GM12864 (cell line): ENCODE measurements around the gene BCL7B.
A peak's percentile ranks its signal among the peaks of the same experiment; 100 is the strongest.
"Not testable (repeated sequence)": the region's sequence is repeated elsewhere in the genome, so short reads cannot be mapped to it uniquely, and the experiment has no call there.

Experiments used
- DNase-seq: peaks from one replicate; pipeline ENCODE4 v3.0.0-alpha.2; 2011; ENCODE audit warnings: low read depth
- H3K4me3 ChIP-seq: 2 replicates; pipeline ENCODE4 v1.5.1; 2011; ENCODE audit warnings: mild to moderate bottlenecking, low read depth, low read length, control low read depth
- TF ChIP-seq, protein P1 (sequence below): IDR thresholded peaks from 2 replicates; pipeline ENCODE4 v1.5.1; 2011; ENCODE audit warnings: low read depth, mild to moderate bottlenecking, moderate library complexity, low read length, control low read depth, inconsistent platforms; ENCODE audit errors: missing control alignments

Gene BCL7B

GRCh38 chr7:73532224-73532623, 25.3 kb downstream of the BCL7B start:
- H3K4me3 ChIP-seq: no peak overlapping the region
- TF ChIP-seq, protein P1, sequence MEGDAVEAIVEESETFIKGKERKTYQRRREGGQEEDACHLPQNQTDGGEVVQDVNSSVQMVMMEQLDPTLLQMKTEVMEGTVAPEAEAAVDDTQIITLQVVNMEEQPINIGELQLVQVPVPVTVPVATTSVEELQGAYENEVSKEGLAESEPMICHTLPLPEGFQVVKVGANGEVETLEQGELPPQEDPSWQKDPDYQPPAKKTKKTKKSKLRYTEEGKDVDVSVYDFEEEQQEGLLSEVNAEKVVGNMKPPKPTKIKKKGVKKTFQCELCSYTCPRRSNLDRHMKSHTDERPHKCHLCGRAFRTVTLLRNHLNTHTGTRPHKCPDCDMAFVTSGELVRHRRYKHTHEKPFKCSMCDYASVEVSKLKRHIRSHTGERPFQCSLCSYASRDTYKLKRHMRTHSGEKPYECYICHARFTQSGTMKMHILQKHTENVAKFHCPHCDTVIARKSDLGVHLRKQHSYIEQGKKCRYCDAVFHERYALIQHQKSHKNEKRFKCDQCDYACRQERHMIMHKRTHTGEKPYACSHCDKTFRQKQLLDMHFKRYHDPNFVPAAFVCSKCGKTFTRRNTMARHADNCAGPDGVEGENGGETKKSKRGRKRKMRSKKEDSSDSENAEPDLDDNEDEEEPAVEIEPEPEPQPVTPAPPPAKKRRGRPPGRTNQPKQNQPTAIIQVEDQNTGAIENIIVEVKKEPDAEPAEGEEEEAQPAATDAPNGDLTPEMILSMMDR: no peak
- no peak for DNase-seq

- DNase-seq: no peak
- TF ChIP-seq, protein P1: no peak
- H3K4me3 ChIP-seq: no peak overlapping the region
These were observed 26.7 kb downstream of the BCL7B start for GRCh38 chr7:73530800-73531199.

DNA sequence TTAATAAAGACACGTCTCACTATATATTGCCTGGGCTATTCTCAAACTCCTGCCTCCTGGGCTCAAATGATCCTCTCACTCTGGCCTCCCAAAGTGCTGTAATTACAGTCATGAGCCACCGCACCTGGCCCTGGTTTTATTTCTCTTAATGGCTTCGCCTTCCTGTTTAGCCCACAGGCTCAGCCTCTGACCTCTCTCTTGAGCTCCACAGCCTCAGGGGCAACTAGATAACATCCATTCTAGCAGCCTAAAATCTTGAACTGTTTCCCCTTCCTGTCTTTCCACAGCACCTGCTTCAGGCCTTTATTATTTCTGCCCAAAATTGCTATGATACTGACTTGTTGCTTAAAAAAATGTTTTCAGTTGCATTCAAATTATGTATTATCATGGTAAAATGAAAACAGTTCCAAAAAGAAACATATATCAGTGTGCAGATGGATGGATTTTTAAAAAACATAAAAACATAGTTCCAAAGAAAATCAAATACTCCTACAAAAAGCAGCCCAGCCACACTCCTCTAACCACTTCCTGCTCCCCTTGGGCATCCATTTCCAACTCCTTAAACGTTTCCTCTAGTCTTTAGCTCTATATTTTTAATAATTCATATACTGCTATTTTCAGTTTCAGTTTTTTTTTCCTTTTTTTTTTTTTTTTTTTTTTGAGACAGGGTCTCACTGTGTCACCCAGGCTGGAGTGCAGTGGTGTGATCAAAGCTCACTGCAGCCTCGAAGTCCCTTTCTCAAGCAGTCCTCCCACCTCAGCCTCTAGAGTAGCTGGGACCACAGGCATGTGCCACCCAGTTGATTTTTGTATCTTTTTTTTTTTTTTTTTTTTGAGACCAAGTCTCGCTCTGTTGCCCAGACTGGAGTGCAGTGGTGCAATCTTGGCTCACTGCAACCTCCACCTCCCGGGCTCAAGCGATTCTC, 30.3 kb downstream of the BCL7B start:
- DNase-seq: no peak
- TF ChIP-seq, protein P1: no peak
- H3K4me3 ChIP-seq: no peak overlapping the region

DNA sequence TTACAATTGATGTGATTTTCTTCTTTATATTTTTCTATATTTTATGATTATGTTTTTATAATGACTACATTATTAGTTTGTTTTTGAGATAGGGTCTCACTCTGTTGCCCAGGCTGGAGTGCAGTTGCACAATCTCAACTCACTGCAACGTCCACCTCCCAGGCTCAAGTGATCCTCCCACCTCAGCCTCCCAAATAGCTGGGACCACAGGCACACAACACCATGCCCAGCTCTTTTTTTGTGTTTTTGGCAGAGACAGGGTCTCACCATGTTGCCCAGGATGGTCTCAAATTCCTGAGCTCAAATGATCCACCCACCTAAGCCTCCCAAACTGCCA, 31.4 kb downstream of the BCL7B start:
- not testable (repeated sequence) for DNase-seq, H3K4me3 ChIP-seq

- DNase-seq: peak; percentile 97
- peak within 1 kb of the TSS; percentile 55 for H3K4me3 ChIP-seq
- TF ChIP-seq, protein P1: no peak
These were observed 35.2 kb downstream of the BCL7B start, which contains the start of gene BAZ1B for GRCh38 chr7:73522105-73522872. Gene BAZ1B (minus strand): TSS chr7:73522293. CDS start chr7:73521933, 360 bp downstream.

- TF ChIP-seq, protein P1: no peak
- H3K4me3 ChIP-seq: peak overlapping the region; percentile 55
- no peak for DNase-seq
These were observed 35.8 kb downstream of the BCL7B start for GRCh38 chr7:73521636-73522104.

DNA sequence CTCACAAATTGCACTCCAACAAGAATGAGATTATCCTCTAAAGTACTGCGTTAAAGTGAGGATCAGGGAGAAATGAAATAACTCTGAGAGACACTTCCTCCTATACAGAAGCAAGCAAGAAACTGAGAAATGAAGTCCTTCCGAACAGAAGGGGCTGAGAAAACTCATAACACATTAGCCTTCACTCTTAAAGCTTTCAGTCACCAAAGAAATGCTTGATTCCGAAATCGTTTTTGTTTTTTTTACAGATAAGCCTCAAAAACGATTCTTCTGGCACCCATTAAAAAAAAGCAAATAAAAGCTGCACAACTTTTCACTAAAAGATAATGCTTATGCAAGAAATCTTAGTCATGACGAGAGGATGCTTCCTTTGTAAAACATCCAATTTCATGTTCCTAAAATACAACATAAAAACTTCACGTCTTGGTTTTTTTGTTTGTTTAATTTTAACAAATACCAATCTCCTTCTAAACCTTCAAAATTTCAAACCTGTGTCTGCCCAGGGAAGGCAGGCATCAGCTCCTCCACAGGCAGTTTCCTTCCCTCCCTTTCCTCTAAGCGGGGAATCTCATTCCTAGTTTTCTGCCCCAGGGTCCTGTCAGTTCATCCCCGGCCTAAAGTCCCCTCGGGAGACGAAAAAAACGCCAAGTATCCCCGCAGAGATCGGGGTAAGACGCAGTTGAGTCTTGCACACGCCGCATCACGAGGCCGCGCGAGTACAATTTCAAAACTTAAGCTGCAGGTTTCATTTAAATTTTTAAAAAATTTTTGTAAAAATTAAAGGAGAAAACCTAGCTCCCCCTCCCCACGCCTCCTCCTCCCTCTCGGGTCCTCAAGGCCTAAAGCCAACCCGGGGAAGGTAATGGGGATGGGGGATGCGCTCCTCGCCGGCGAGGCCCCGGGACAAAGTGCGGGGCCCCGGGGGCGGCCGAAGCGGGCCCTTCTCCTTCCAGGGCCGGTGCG, 36.5 kb downstream of the BCL7B start:
- TF ChIP-seq, protein P1: no peak
- no peak for DNase-seq
- H3K4me3 ChIP-seq: peak overlapping the region; percentile 55
